Posterior vena cava (tissue), 2 donors: ENCODE results near the gene ACTMAP. TPM values are rescaled to one million over a fixed set of nuclear protein-coding genes. Genes with fewer than 3 reads are reported as not detected.
A peak's percentile ranks its signal among the peaks of the same experiment; 100 is the strongest.
"Not testable (repeated sequence)": the region's sequence is repeated elsewhere in the genome, so short reads cannot be mapped to it uniquely, and the experiment has no call there.

Experiments used
- DNase-seq: peaks from one replicate; pipeline ENCODE4 v3.0.0-alpha.2; 2020; ENCODE audit warnings: low spot score
- intact Hi-C, 2 donors: fragments of 100-400 bp; cut with DNase I; formaldehyde crosslinking; loops; one replicate each; pipeline versions ENCODE4 v1.14.1 to v1.14.2; 2022 to 2023
- total RNA-seq, 2 donors: library from RNA; stranded (reverse); fragmentation: NEBNext Ultra II Directional; extraction: Animal tissue kit (Norgen Biotek cat#: 25700); gene quantifications; one replicate each; pipeline ENCODE4 v1.2.1, GENCODE V29; 2021
- donor health status: DM: yes; HTN: yes; CAD: no.
- donor health status: DM: yes; HTN: yes; CAD: no.

ACTMAP gene
- total RNA-seq, 2 donors from 2014 or later = 3.0 to 5.5 TPM

- no peak for DNase-seq
- intact Hi-C loops = no loop called here
Measured at GRCh38 chr19:40777645-40777936, 27.3 kb upstream of the ACTMAP start.

GRCh38 chr19:40776932-40777644 lies 26.8 kb upstream of the ACTMAP start:
- intact Hi-C loops = no loop called here
- peak; percentile 93 for DNase-seq

GRCh38 chr19:40776364-40776763 lies 26.1 kb upstream of the ACTMAP start:
- intact Hi-C loops = no loop called here
- no peak for DNase-seq

- intact Hi-C loops = loop anchor here in 1 of 2 donors (2.0 kb wide), 1 partner anchor 19 kb away; no protein-coding TSS in a partner anchor
- no peak for DNase-seq
Measured at GRCh38 chr19:40775632-40776022, 25.4 kb upstream of the ACTMAP start.

- intact Hi-C loops = loop anchor here in 1 of 2 donors (2.0 kb wide), 1 partner anchor 18 kb away; no protein-coding TSS in a partner anchor
- DNase-seq = no peak
Measured at GRCh38 chr19:40774916-40775631, 24.8 kb upstream of the ACTMAP start, which contains the start of gene MIA. Gene MIA (plus strand): TSS chr19:40775521. CDS start chr19:40775543, 22 bp downstream.

- intact Hi-C loops = loop anchor here in 1 of 2 donors (1.0 kb wide), 1 partner anchor 35 kb away; no protein-coding TSS in a partner anchor
- DNase-seq = not testable (repeated sequence)
Measured at GRCh38 chr19:40771101-40771862, 21.0 kb upstream of the ACTMAP start.

- no peak for DNase-seq
- intact Hi-C loops = loop anchor here in 1 of 2 donors (5.0 kb wide), 1 partner anchor 203 kb away; no protein-coding TSS in a partner anchor
Measured at GRCh38 chr19:40768869-40769268, 18.6 kb upstream of the ACTMAP start.

- not testable (repeated sequence) for DNase-seq
- intact Hi-C loops = loop anchor here in 1 of 2 donors (5.0 kb wide), 1 partner anchor 206 kb away; no protein-coding TSS in a partner anchor
Measured at GRCh38 chr19:40766385-40766784, 16.1 kb upstream of the ACTMAP start.

- intact Hi-C loops = no loop called here
- DNase-seq = no peak
Measured at GRCh38 chr19:40763963-40764362, 13.7 kb upstream of the ACTMAP start.

GRCh38 chr19:40763526-40763925 lies 13.2 kb upstream of the ACTMAP start:
- DNase-seq = no peak
- intact Hi-C loops = no loop called here

- intact Hi-C loops = no loop called here
- DNase-seq = no peak
Measured at GRCh38 chr19:40762754-40763470, 12.6 kb upstream of the ACTMAP start.

GRCh38 chr19:40759352-40759751 lies 9.1 kb upstream of the ACTMAP start:
- DNase-seq = no peak
- intact Hi-C loops = no loop called here

- DNase-seq = no peak
- intact Hi-C loops = no loop called here
Measured at GRCh38 chr19:40758491-40758890, 8.2 kb upstream of the ACTMAP start.

- no peak for DNase-seq
- intact Hi-C loops = loop anchor here in 1 of 2 donors (2.0 kb wide), 1 partner anchor 18 kb away; the partner anchor contains the start of gene MIA
Measured at GRCh38 chr19:40756502-40757110, 6.3 kb upstream of the ACTMAP start.

- intact Hi-C loops = loop anchor here in 1 of 2 donors (2.0 kb wide), 1 partner anchor 19 kb away; the partner anchor contains the start of gene MIA
Measured at GRCh38 chr19:40755791-40756190, 5.5 kb upstream of the ACTMAP start.

GRCh38 chr19:40755248-40755624 lies 5.0 kb upstream of the ACTMAP start:
- intact Hi-C loops = no loop called here
- no peak for DNase-seq

More at GRCh38 chr19:40755791-40756190, 5.5 kb upstream of the ACTMAP start:
- no peak for DNase-seq

- intact Hi-C loops = loop anchor here in 1 of 2 donors (5.0 kb wide), 1 partner anchor 37 kb away; the partner anchor contains the start of genes COQ8B and ITPKC
- no peak for DNase-seq
Measured at GRCh38 chr19:40754611-40755247, 4.5 kb upstream of the ACTMAP start.

- no peak for DNase-seq
- intact Hi-C loops = loop anchor here in 1 of 2 donors (5.0 kb wide), 1 partner anchor 35 kb away; the partner anchor contains the start of genes COQ8B and ITPKC
Measured at GRCh38 chr19:40752257-40752781, 2.0 kb upstream of the ACTMAP start.
